Measurements from ENCODE around the gene FHL5. TPM values are rescaled to one million over a fixed set of nuclear protein-coding genes. Genes with fewer than 3 reads are reported as not detected.

FHL5 gene
- total RNA-seq, 2 experiments from 2014 or later, result not detected

Other genes starting within 250 kb of the FHL5 start
- 10 to 100 TPM; 23.3 to 24.1 TPM for gene UFL1, start 41.3 kb upstream of the FHL5 start, total RNA-seq

Data from activated CD8-positive, alpha-beta memory T cell treated with anti-CD3 and anti-CD28 coated beads for 36 hours (primary cell).